Prostate gland (tissue), 2 donors: ENCODE data around the gene TMEM151A.
"Not testable (repeated sequence)": the region's sequence is repeated elsewhere in the genome, so short reads cannot be mapped to it uniquely, and the experiment has no call there.

Experiments
- CTCF ChIP-seq, 4 experiments: fragments of 200-600 bp in 2 of 4; fragments of 450-650 bp in 2 of 4; sonication (generic) in 2 of 4; IDR thresholded peaks; 1 replicate in 3 of 4; 2 replicates in 1 of 4; pipeline ENCODE4 v1.5.1; 2016 to 2019; ENCODE audit warnings: antibody characterized with exemption in 4 of 4, mild to moderate bottlenecking in 2 of 4, moderate library complexity in 2 of 4
- POLR2A ChIP-seq: fragments of 450-650 bp; IDR thresholded peaks from one replicate; pipeline ENCODE4 v1.6.1; 2016; ENCODE audit warnings: antibody characterized with exemption, mild to moderate bottlenecking

GRCh38 chr11:66320748-66321147 lies 29.1 kb downstream of the TMEM151A start:
- not testable (repeated sequence) for TF ChIP-seq CTCF (IDR thresholded peaks at IDR 0.05); POLR2A
